Keratinocyte (primary cell): ENCODE results near the gene RABGAP1. TPM values are rescaled to one million over a fixed set of nuclear protein-coding genes. Genes with fewer than 3 reads are reported as not detected.
A peak's percentile ranks its signal among the peaks of the same experiment; 100 is the strongest.

Experiments
- DNase-seq: peaks from one replicate; pipeline ENCODE4 v3.0.0-alpha.2; 2011; ENCODE audit warnings: low read depth, missing footprints, low spot score
- FAIRE-seq: peaks from 2 replicates; lab custom pipeline; 2011; peaks lifted over from hg19 to GRCh38; lab: Jason Lieb, UNC
- H2AFZ ChIP-seq: 2 replicates; pipeline ENCODE4 v1.6.0; 2012; ENCODE audit warnings: low read length, control low read depth, inconsistent platforms; ENCODE audit not compliant: control insufficient read depth
- H3K27ac ChIP-seq: 2 replicates; pipeline ENCODE4 v1.5.1; 2011; ENCODE audit warnings: low read length; ENCODE audit not compliant: control insufficient read depth, insufficient read depth
- H3K27me3 ChIP-seq: 3 replicates; pipeline ENCODE4 v1.6.0; 2011; ENCODE audit warnings: low read length; ENCODE audit not compliant: control insufficient read depth, insufficient read depth; ENCODE audit errors: extremely low read depth
- H3K36me3 ChIP-seq, 2 experiments: 2 replicates in 1 of 2; 3 replicates in 1 of 2; pipeline ENCODE4 v1.5.1; 2011; ENCODE audit warnings: low read length in 2 of 2, mild to moderate bottlenecking in 1 of 2; ENCODE audit not compliant: control insufficient read depth in 2 of 2, insufficient read depth in 2 of 2; ENCODE audit errors: extremely low read depth in 1 of 2
- H3K4me1 ChIP-seq: 3 replicates; pipeline ENCODE4 v1.5.1; 2011; ENCODE audit warnings: low read length; ENCODE audit not compliant: control insufficient read depth, insufficient read depth; ENCODE audit errors: extremely low read depth
- H3K4me2 ChIP-seq: 3 replicates; pipeline ENCODE4 v1.6.0; 2011; ENCODE audit warnings: low read depth, low read length; ENCODE audit not compliant: control insufficient read depth, insufficient read depth; ENCODE audit errors: extremely low read depth
- H3K4me3 ChIP-seq, 3 experiments: fragments of 200-600 bp in 1 of 3; sonication (generic) in 1 of 3; 2 replicates in 2 of 3; 3 replicates in 1 of 3; pipeline ENCODE4 v1.5.1; 2011 to 2016; ENCODE audit warnings: low read length in 3 of 3, mild to moderate bottlenecking in 3 of 3, control low read depth in 2 of 3, inconsistent platforms in 1 of 3, low read depth in 1 of 3, mixed read lengths in 1 of 3, mixed run types in 1 of 3, moderate library complexity in 1 of 3; ENCODE audit not compliant: control insufficient read depth in 2 of 3, insufficient read depth in 2 of 3; ENCODE audit errors: extremely low read depth in 1 of 3
- H3K79me2 ChIP-seq: 2 replicates; pipeline ENCODE4 v1.6.0; 2012; ENCODE audit warnings: low read length; ENCODE audit not compliant: control insufficient read depth, insufficient read depth
- H3K9ac ChIP-seq: 3 replicates; pipeline ENCODE4 v1.6.0; 2011; ENCODE audit warnings: low read length; ENCODE audit not compliant: control insufficient read depth, insufficient read depth; ENCODE audit errors: extremely low read depth
- H3K9me1 ChIP-seq: 3 replicates; pipeline ENCODE4 v1.6.0; 2011; ENCODE audit warnings: low read length; ENCODE audit not compliant: control insufficient read depth, insufficient read depth; ENCODE audit errors: extremely low read depth
- H3K9me3 ChIP-seq: 2 replicates; pipeline ENCODE4 v1.5.1; 2012; ENCODE audit warnings: low read depth, low read length; ENCODE audit not compliant: control insufficient read depth
- H4K20me1 ChIP-seq: 3 replicates; pipeline ENCODE4 v1.6.0; 2011; ENCODE audit warnings: low read length; ENCODE audit not compliant: control insufficient read depth, insufficient read depth; ENCODE audit errors: extremely low read depth
- CTCF ChIP-seq, 3 experiments: IDR thresholded peaks in 1 of 3; conservative IDR thresholded peaks in 1 of 3; optimal IDR thresholded peaks in 1 of 3; 2 replicates in 2 of 3; 3 replicates in 1 of 3; pipeline versions ENCODE3 to v1.5.1; 2011; ENCODE audit warnings: low read length in 3 of 3, mild to moderate bottlenecking in 3 of 3, moderate library complexity in 2 of 3, control low read depth in 1 of 3, inconsistent platforms in 1 of 3; ENCODE audit not compliant: insufficient read depth in 2 of 3; ENCODE audit errors: extremely low read depth in 1 of 3
- EZH2 ChIP-seq: IDR thresholded peaks from one replicate; pipeline ENCODE4 v1.6.1; 2012; ENCODE audit warnings: inconsistent platforms, mild to moderate bottlenecking, low read length, moderate library complexity
- dilution Hi-C: fragments of 300-500 bp; cut with MboI; formaldehyde crosslinking; loops from one replicate; pipeline ENCODE4 v1.7.0; 2020; ENCODE audit warnings: low sequenced_read_pairs; ENCODE audit not compliant: extremely low pct_ligation_motif_present
- polyA plus RNA-seq, 5 experiments: library from polyadenylated mRNA; depleted of rRNA in 3 of 5; stranded (reverse) in 3 of 5; stranded (forward) in 1 of 5; unstranded in 1 of 5; fragments of >200 nt; gene quantifications; 1 replicate in 1 of 5; 2 replicates in 3 of 5; 3 replicates in 1 of 5; pipeline versions ENCODE4 v1.2.1 to v1.2.3, GENCODE V29; 2011 to 2012; ENCODE audit warnings: missing spikeins in 2 of 5, low read depth in 1 of 5, low replicate concordance in 1 of 5

RABGAP1 gene
- polyA plus RNA-seq, 1 donor (not counting 4 experiments of a cell fraction or from before 2014, with no cell fraction given): 40.6 TPM

- H3K9me3 ChIP-seq: no peaks in the 10 kb centered on the region
- no peaks in the 10 kb centered on the region for H3K79me2 ChIP-seq
- H3K4me3 ChIP-seq: no peak overlapping the region
- FAIRE-seq (no peak), DNase-seq (no peak)
- dilution Hi-C loops: no loop called here
- no peaks in the 10 kb centered on the region for H3K9me1 ChIP-seq
- no peaks in the 10 kb centered on the region for H3K4me1 ChIP-seq
- peaks cover 11 to 14% of the 10 kb centered on the region in 2 experiments for H3K36me3 ChIP-seq
- H3K9ac ChIP-seq: no peak overlapping the region
- H3K4me2 ChIP-seq: no peak overlapping the region
- H3K27me3 ChIP-seq: no peaks in the 10 kb centered on the region
- H3K27ac ChIP-seq: no peak overlapping the region
- H2AFZ ChIP-seq: no peak overlapping the region
- H4K20me1 ChIP-seq: no peaks in the 10 kb centered on the region
- TF ChIP-seq EZH2: no peak
- TF ChIP-seq CTCF (optimal IDR thresholded peaks at IDR 0.05 in 1 of 3, IDR thresholded peaks at IDR 0.05 in 1 of 3, conservative IDR thresholded peaks at IDR 0.05 in 1 of 3; ENCODE audit: extremely low read depth in 1 of 3, insufficient read depth in 2 of 3, low read length in 3 of 3): no peak
Observed at GRCh38 chr9:123080444-123080843, 139.6 kb downstream of the RABGAP1 start.

GRCh38 chr9:123081824-123082223, 141.0 kb downstream of the RABGAP1 start:
- H3K9ac ChIP-seq: no peak overlapping the region
- H3K36me3 ChIP-seq: peaks cover 11 to 21% of the 10 kb centered on the region in 2 experiments
- no peak overlapping the region for H3K4me2 ChIP-seq
- no peaks in the 10 kb centered on the region for H3K9me3 ChIP-seq
- H4K20me1 ChIP-seq: no peaks in the 10 kb centered on the region
- no peaks in the 10 kb centered on the region for H3K9me1 ChIP-seq
- no peaks in the 10 kb centered on the region for H3K27me3 ChIP-seq
- no peak overlapping the region for H3K4me3 ChIP-seq
- FAIRE-seq (no peak), DNase-seq (no peak)
- dilution Hi-C loops: no loop called here
- no peak for TF ChIP-seq EZH2
- peak; percentile 14 to 43 (median 30) for TF ChIP-seq CTCF (optimal IDR thresholded peaks at IDR 0.05 in 1 of 3, IDR thresholded peaks at IDR 0.05 in 1 of 3, conservative IDR thresholded peaks at IDR 0.05 in 1 of 3; ENCODE audit: extremely low read depth in 1 of 3, insufficient read depth in 2 of 3, low read length in 3 of 3)
- H3K4me1 ChIP-seq: no peaks in the 10 kb centered on the region
- H3K27ac ChIP-seq: no peak overlapping the region
- no peak overlapping the region for H2AFZ ChIP-seq
- H3K79me2 ChIP-seq: no peaks in the 10 kb centered on the region
